GM18502 (cell line): ENCODE measurements around the gene FHIT.

Experiments
- ATAC-seq: cut with Tn5 transposase; IDR thresholded peaks from one replicate; pipeline ENCODE4 v1.9.1; 2021; ENCODE audit warnings: mild to moderate bottlenecking; ENCODE audit not compliant: unreplicated experiment, poor library complexity

The FHIT gene

DNA sequence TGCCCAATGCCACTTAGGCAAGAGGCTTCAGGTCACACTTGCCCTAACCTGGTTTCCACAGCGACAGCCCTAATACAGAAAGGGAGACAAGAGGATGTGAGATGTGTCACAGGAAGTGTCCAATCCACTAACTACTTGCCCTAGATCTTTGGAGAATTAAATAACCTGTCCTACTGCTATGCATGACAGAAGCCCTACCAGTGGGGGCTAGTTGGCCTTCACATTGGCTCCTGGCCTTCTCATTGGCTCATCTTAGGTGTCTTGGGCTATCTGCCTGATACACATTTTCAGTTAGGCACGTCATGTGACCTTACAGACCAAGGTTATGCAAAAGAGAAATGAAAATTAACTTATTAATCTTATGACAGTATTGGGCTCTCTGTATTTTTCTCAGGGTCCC, 449.9 kb downstream of the FHIT start:
- no peak for ATAC-seq

DNA sequence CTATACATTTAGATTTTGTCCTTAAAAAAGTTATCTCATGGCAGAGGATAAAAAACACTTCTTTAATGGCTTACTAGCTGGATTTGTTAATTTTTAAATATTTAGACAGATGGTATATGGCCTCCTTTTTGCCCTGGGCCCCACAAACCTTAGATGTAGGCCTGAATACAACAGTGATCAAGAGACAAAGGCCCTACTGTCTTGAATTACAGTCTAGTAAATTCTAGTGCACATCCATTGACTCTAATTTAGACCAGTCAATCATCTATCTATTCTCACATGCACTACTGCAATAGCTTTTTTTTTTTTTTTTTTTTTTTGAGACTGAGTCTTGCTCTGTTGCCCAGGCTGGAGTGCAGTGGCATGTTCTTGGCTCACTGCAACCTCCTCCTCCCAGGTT, 452.8 kb downstream of the FHIT start:
- ATAC-seq, result no peak

GRCh38 chr3:60792249-60792852, 458.9 kb downstream of the FHIT start:
- no peak for ATAC-seq

- ATAC-seq, result no peak
These were observed 463.1 kb downstream of the FHIT start for GRCh38 chr3:60788185-60788584.

- no peak for ATAC-seq
These were observed 469.3 kb downstream of the FHIT start for GRCh38 chr3:60781935-60782334.

- no peak for ATAC-seq
These were observed 471.6 kb downstream of the FHIT start for GRCh38 chr3:60779637-60780036.

- ATAC-seq, result no peak
These were observed 475.3 kb downstream of the FHIT start for GRCh38 chr3:60775985-60776384.

DNA sequence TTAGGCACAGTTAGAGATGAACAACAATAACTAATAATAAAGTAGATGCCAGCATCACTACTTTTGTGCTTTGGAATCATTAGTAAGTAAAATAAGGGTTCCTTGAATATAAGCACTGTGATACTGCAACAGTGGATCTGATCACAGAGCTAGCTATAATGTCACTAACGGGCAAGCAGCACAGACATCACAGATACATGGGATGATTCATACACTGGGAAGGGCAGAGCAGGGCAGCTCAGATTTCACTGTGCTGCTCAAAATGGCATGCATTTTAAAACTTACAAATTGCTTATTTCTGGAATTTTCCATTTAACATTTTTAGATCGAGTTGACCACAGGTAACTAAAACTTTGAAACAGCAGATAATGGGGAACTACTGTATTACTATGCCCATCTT, 476.6 kb downstream of the FHIT start:
- no peak for ATAC-seq

DNA sequence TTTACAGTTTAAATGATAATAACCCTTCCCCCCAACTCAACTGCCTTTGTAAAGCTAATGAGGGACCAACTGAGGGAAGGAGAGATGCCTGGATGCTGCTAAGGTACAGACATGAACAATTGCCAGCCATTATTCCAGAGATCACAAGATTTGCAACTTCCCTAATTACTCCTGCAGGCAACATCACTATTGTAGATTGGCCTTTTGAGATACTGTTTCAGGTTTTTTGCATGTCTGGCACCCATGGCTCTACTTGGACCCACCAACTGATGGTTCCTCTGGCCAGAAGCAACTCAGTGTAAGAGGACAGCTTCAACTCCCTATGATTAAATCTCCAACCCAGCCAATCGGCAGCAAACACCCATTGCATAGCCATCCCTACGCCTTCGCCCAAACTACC, 478.7 kb downstream of the FHIT start:
- no peak for ATAC-seq

- no peak for ATAC-seq
These were observed 479.5 kb downstream of the FHIT start for GRCh38 chr3:60771766-60772165.

DNA sequence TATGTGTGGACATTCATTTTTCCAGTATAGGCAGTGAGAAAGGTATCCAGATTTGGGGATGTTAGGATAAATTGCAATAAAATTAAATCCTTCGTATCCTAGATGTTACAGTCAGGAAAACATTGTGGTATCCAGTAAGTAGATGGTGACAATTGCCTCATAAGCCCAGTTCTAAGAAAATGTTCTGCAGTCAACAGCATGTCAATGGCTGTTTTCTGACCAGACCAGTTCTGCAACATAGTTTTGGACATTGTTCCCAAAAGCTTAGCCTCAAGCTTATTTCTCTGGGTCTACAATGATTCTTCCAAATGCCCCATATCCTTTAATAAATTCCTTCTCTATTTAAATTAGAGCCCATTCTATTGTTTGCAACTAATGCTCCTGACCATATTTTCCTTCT, 480.7 kb downstream of the FHIT start:
- no peak for ATAC-seq

DNA sequence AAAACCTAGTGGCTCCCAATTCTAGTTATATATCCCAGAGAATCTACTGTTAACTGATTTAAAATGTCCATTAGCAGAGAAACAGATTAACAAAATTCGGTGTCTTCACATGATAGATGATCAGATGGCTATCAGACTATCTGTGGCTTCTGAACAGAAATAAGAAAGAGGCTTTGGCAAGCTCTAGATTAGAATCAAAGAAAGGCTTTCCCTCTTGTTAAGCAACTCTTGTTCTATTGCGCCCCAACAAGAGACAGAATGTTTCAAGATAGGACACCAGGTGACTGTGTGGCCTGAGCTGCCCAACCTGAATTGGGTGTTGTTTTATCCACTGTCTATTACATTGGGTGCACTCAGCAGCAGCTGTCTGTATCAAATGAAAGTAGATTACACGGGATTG, 483.7 kb downstream of the FHIT start:
- ATAC-seq, result no peak

DNA sequence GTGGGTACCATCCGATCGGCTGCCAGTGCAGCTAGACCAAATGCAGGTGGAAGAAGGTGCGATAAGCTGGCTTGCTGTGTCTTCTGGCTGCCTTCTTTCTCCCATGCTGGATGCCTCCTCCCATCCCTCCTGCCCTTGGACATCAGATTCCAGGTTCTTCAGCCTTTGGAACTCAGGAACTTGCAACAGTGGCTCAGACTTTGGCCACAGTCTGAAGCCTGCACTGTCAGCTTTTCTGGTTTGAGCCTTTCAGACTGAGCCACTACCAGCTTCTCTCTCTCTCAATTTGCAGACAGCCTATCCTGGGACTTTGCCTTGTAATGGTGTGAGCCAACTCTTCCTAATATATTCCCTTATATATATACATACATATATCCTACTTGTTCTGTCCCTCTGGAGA, 485.5 kb downstream of the FHIT start:
- ATAC-seq, result no peak

DNA sequence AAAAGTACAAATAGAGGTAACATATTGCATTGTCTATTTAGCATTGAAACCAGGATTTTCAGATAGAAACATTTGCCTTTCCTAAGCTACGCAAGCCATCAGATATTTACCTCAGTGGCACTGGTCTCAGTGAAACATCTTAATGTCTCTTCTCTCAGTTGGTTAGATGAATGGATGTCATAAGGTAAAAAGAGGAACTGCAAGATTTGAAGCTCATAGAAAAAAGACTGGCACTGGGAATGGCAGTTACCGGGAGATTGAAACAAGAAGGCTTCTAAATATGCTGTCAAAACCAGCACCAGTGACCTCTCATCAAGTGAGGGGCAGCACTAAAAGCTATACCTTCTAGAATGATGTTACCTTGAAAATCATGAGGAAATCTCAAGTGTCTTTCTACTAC, 486.4 kb downstream of the FHIT start:
- no peak for ATAC-seq

GRCh38 chr3:60760145-60760544, 491.1 kb downstream of the FHIT start:
- no peak for ATAC-seq

DNA sequence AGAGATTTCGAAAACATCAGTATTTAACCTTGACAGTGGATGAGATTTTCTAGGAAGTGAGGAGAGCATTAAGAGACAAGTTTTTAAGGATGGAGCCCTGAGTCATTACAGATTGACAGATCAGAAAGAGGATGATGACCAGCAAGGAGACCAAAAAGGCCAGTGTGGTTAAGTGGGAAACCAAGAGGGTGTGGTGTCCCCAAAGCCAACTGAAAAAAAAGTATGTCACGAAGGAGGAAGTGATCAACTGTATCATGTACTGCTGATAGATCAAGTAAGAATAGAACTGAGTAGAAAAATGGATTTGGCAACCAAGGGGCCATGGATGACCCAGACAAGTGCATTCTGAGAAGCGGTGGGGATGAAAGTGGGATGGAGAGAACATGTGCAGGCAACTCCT, 491.8 kb downstream of the FHIT start:
- no peak for ATAC-seq

- ATAC-seq, result no peak
These were observed 492.4 kb downstream of the FHIT start for GRCh38 chr3:60758831-60759230.

GRCh38 chr3:60758171-60758570, 493.1 kb downstream of the FHIT start:
- ATAC-seq, result no peak

DNA sequence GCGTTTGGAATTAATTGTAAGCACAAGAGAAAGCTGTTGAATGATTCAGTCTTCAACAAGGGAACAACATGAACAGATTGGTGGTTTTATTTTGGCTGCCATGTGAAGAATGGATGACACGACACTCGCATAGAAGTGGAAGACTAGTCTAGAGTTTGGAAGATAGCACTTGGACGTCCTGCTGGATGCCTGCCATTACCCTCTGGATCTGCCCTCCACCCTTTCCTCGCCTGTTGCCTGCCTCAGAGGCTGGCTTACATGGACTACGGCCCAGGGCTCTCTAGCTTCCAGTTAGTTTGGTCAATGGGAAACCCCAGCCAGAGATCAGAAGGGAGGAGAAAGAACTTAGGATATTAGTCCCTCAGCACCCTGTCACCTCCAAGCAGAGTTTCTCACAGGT, 493.5 kb downstream of the FHIT start:
- no peak for ATAC-seq

GRCh38 chr3:60756241-60757030, 494.8 kb downstream of the FHIT start:
- ATAC-seq, result no peak

DNA sequence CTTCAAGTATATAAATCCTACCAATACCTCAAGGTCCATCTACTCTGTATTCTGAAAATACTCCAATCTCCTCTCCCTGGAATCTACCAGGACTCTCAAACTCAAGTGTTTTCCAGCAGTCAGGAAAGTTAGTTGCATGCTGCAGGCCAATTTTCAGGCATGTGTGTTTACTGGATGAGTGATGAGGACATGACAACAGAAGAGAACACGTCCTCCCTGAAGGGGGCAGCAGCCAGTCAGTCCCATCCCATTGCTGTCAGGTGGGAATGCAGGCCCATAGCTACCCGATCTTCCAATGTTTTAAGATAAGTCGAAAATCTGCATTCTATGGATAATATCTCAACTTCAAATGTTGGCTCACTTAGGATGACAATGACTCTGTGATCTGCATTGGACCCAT, 496.2 kb downstream of the FHIT start:
- ATAC-seq, result no peak

- no peak for ATAC-seq
These were observed 496.6 kb downstream of the FHIT start for GRCh38 chr3:60754617-60755016.
